GM21423 (cell line): Measurements from ENCODE around the gene COX8A.
A peak's percentile ranks its signal among the peaks of the same experiment; 100 is the strongest.
"Not testable (repeated sequence)": the region's sequence is repeated elsewhere in the genome, so short reads cannot be mapped to it uniquely, and the experiment has no call there.

Experiments
- ATAC-seq: cut with Tn5 transposase; IDR thresholded peaks from one replicate; pipeline ENCODE4 v1.9.1; 2021; ENCODE audit warnings: mild to moderate bottlenecking, moderate library complexity; ENCODE audit not compliant: unreplicated experiment

Gene COX8A

GRCh38 chr11:63966444-63966843 is 8.0 kb upstream of the COX8A start:
- ATAC-seq, result no peak

DNA sequence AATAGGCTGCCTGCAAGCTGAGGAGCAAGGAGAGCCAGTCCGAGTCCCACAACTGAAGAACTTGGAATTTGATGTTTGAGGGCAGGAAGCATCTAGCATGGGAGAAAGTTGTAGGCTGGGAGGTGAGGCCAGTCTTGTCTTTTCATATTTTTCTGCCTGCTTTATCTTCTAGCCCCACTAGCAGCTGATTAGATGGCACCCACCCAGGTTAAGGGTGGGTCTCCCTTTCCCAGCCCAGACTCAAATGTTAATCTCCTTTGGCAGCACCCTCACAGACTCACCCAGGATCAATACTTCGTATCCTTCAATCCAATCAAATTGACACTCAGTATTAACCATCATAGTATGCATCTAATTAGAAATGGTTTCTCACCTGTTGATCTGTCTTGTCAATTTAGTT is 5.0 kb upstream of the COX8A start:
- ATAC-seq, result no peak

GRCh38 chr11:63970902-63971301 is 3.5 kb upstream of the COX8A start:
- ATAC-seq, result no peak

GRCh38 chr11:63973912-63974258 is 535 bp upstream of the COX8A start:
- ATAC-seq, result not testable (repeated sequence)

DNA sequence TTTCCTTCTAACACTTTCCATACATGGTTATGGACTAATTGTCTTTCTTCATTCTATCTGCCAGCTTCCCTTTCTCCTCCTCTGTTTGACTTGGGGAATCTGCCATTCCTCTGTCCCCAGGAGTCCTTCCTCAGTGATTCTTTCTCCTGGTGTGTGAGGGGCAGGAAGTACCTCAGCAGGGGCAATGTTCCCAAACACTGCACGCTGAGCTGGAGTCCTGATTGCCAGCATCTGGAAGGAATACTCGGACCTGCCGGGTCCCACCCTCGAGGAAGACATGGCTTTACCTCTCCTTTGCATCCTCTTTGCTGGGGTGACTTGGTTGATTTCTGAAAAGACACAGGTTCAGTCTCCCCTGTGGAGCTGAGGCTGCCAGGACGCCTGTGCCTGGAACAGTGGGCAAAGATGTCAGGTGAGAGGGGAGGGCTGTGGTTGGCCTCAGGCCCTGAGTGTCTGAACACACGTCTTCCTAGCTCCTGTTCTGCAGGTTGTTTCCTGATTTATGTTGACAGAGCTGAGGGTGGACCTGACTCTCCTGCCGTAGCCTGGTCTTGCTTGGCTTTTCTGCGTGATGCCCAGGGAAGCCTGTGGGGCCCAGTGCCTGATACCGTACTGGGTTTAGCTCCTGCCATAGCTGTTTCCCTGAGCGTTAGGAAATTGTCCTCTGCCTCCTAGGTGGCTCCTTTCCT is 4.3 kb downstream of the COX8A start:
- ATAC-seq, result no peak

DNA sequence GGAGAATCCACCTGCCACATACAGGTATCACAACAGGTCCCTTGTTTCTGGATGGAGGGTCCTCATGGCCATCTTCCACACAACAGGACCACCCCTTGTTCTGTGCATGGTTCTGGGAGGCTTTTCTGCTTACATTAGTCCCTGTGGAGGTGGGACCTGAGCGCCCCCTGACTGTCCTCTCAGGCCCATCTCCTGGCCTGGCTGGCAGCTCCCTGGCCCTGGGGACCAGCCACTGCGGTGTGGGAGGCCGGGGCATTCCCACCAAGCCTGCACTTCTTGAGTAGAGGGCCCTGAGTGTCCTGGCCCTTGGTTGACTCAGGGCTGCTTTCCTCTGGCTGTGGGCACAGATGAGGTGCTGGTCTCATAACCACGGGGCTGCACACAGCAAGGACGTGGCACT is 5.0 kb downstream of the COX8A start:
- ATAC-seq, result no peak

- ATAC-seq, result peak; percentile 44
These were observed 11.4 kb downstream of the COX8A start for GRCh38 chr11:63985812-63986155.

- peak; percentile 75 for ATAC-seq
These were observed 11.9 kb downstream of the COX8A start, which contains the start of gene OTUB1 for GRCh38 chr11:63986156-63986931. Gene OTUB1 (plus strand): TSS chr11:63986438. CDS start chr11:63986457, 19 bp downstream.

DNA sequence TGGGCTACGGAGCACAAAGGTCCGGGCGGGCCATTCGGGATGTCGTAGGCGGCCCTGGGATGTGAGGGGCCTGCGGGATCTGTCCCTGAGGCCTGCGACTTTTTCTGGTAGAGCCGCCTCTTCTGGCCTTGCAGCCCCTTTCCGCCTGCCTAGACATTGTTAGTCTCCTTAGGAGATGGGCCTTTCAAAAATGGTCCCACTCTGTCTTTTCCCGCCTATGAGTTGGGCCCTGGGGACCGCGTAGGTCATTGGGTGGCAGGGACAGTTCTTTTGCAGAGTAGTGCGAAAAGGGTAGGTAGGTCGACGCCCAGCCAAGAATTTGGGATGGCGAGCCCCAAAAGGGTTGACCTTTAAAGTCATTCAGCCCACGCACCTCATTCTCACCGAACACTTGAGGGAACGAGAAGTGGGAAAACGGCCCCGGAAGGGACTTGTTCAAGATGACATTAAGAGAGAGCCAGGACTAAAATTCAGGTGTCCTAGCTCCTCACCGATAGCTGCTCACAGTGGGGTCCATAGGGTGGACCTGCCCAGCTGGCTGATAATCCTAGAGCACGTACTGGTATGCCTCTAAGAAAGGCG is 12.6 kb downstream of the COX8A start:
- ATAC-seq, result no peak

DNA sequence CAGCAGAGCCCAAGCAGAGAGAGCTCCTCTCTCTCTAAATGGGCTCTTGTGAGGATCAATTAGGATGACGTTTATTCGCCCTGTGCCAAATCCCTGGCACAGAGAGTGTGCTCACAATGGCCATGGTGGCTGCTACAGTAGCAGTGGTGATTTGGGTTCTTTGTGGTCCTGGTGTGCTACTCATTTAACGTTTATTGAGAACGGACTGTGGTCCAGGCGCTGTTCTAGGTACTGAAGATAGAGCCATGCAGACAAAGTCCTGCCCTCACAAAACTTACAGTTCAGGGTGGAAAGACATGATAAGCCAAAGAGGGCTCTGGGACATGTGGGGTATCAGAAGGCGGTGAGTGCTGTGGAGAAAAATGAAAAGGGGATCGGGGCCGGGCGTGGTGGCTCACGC is 17.1 kb downstream of the COX8A start:
- ATAC-seq, result no peak

DNA sequence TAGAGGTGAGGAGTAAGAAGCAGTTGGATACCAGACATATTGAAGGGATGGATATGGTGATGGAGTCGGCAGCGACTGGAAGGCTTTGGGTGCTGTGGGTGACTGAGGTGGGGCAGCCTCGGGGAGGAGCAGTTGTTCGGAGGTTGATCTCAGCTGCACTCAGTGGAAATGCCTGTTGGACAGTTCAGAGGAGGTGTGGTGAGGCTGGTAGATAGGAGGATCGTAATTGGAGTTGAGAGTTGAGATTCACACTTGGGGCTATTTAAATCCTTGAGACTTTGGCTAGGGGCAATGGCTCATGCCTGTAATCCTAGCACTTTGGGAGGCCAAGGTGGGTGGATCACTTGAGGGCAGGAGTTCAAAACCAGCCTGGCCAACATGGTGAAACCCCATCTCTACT is 18.7 kb downstream of the COX8A start:
- no peak for ATAC-seq

DNA sequence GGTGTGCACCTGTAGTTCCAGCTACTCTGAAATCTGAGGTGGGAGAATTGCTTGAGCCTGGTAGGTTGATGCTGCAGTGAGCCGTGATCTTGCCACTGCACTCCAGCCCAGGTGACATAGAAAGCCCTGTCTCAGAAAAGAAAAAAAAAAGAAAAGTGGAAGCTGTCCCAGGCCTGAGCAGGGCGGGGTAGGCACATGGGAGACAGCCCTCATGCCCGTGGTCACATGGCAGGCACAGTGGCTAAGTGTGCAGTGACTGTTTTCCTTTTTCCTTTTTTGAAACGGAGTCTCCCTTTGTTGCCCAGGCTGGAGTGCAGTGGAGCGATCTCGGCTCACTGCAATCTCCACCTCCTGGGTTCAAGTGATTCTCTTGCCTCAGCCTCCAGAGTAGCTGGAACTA is 19.6 kb downstream of the COX8A start:
- ATAC-seq, result no peak

DNA sequence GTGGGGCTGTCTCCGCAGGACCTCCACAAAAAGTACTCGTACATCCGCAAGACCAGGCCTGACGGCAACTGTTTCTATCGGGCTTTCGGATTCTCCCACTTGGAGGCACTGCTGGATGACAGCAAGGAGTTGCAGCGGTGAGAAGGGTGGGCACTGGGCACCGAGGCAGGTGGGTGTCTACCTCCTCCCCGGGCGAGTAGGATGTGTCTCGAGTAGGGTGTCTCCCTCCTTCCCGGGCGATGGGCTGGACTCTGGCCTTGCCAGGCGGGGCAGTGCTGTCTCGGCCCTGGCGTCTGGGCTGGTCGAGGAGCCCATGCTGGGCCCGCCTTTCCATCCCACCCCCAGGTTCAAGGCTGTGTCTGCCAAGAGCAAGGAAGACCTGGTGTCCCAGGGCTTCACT is 22.1 kb downstream of the COX8A start:
- ATAC-seq, result no peak

- no peak for ATAC-seq
These were observed 22.8 kb downstream of the COX8A start for GRCh38 chr11:63997104-63997700.

DNA sequence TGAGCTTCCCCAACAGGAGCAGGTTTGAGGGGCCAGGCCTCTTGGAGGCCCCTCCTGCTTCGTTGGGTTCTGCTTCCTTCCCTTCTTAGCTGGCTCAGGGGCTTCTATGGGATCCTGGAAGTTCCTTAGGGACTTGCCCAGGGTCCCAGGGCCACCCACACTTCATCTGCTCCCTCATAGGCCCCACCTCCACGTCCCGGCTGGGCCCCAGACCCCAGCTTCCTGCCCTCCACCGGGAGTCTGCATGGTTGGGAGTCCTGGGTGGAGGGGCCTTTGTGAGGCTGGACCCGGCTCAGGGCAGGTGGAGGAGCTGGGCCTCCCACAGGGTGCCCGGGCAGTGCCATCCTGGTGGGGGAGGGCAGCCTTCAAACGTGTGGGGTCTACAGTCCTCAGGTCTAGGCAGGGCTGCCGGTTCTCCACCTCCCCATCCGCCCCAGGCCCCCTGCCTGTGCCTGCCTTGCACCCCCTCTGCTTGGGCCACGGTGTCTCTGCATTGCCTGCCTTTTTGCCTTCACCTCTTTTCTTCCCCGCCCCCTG is 23.4 kb downstream of the COX8A start:
- no peak for ATAC-seq

DNA sequence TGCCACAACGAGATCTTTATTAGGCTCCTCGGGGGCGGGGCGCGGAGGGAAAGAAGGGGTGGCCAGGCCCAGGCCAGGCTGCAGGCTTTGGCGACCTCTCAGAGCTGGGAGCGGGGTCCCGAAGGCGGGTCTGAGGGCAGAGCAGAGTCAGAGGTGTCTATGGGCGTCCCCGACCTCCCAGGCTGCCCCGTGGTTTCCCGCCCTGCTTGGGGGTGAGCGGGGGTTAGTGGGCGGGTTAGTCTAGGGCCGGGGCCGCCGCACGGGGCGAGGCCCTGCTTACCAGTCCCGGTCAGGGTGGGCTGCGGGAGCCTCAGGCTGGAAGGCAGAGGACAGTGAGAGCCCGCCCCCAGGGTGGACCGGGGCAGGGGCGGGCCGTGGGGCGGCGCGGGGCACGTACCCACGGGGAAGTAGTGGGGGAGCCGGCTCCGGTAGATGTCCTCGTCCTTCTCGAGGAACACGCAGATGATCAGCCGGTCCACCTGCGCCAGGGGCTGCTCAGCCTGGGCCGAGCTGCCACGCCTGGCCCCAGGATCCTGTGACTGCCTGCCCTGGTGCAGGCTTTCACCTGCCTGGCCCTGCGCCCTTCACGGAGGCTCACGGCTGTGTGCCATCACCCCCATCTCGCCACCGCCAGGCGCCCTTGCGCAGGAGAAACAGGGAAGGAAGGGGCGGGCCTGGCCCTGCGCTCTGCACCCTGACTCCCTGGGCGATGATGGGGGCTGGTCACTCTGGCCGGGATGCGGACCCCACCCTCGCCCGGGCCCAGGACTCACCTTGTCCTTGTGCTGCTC is 24.3 kb downstream of the COX8A start:
- ATAC-seq, result no peak

DNA sequence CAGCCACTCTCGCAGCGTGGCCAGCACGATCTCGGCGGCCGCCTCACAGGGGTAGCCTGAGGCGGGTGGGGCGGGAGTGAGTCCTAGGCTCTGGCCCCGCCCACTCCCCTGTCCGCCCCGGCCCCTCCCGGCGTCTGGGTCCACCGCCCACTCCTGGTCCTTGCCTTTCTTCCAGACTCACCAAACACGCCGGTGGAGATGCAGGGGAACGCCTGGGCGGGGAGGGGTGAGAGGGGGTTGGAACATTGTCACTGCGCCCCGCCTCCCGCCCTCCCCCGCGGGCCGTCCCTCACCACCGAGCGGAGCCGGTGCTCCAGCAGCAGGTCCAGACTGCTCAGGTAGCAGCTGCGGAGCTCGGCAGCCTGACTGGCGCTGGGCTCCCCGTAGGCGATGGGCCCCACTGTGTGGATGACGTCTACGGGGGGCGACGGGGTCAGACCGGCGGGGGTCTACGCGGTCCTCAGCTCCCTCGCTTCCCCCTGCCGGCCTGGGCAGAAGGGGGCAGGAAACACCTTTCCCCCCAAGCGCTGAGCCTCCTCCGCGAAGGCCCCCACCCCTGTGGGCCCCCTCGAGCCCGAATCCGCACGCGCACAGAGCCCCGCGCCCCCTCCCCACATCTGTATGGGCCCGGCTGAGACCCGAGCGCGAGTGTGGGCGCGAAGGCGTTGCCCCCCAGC is 25.1 kb downstream of the COX8A start:
- no peak for ATAC-seq

DNA sequence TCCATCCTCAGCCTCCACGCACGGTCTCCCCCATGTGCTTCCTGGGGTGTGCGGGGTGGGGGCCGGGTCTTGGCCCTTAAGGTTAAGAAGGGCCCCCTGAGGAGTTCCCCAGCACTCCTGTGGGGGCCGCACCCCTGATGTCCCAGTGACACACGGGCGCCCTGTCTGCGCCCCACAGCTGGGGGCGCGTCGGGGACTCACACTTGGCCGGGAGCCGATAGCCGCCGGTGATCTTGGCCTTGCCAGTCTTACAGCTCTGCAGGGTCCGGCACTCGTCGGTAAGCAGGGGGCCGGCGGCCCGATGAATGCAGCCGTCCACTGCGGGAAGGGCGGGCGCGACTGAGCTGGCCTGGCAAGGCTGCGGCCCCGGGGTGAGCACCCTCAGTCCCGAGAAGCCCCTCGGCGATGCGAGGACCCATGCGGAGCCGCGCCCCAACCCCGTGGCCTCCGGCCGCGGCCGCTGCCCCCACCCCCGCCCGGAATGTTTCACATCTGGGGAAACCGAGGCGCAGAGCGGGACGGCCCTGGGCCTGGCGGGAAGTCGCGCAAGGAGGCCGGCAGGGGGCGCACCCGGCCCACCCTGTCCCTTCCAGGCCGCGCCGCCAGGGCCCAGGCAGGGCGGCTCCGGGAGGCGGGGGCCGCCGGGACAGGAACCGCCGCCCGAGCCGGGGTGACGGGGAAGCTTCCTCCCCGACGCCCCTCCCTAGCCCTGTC is 25.8 kb downstream of the COX8A start:
- peak; percentile 53 for ATAC-seq

DNA sequence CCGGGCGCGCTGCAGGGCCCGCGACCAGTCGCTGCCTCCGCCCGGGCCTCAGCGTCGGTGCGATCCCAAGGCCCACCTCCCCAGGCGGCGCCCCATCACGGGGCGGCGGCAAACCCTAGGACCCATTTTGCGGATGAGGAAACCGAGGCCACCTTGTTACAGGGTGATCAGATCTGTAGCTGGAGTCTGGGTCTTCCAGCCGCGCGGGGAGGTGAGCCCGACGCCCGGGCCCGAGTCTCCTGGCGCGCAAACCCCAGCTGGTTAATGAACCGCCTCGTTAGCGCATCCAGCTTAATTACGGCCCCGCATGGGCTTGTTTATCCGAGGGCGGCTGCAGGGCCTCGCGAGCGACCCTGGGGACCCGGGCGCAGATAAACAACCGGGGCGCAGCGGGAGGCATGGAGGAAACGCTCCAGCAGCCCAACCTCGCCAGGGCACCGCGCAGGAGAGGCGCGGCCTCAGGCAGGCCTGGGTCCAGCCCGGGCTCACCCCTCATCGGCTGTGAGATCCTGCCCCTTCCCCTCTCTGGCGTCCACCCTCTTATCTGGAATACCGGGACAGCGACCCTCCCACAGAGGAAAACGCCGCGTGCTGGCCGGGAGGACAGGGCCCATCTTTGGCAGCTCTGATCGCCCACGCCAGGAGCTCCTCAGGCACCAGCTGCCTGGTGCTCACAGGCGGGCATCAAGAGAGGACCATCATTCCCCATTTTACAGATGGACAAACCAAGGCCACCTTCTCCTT is 26.5 kb downstream of the COX8A start:
- no peak for ATAC-seq
